ENCODE measurements around the gene RPH3AL.

DNA sequence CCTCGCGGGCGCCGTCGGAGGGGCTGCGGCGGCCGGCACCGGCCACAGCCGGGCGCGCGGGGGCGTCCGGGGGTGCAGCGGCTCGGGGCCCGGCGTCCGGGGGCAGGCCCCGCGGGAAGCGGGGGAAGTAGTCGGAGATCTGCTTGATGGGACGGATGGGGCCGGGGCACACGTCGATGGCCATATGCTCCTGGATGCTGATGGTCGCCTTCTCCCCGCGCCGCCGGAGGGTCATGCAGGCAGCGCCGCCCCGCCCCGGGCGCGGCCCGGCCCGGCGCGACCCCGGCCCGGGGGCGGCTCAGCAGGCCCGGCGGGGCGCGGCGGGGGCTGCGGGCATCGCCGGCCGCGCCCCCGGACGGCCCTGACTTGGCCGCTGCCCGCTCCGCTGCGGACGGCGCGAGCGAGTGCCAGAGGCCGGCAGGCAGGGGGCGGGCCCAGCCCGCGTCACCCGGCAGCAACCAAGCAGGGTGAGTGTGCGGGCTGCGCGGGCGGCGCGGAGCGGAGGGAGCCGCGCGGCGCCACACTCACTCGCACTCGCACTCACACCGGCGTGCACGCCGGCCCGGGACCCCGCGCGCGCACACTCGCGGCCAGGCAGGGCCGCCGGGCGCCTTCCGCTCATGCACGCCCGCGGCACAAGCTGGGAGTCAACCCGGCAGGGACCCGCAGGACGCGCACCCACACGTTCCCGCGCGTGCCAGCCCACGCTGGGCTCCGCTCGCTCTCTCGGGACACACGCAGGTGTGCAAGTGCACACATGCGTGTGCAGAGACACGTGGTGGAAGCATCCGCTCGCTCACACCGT lies 171.2 kb downstream of the RPH3AL start, which contains the start of gene DOC2B:
- TF ChIP-seq POLR2A (IDR thresholded peaks at IDR 0.05; ENCODE audit: low read depth, low read length) (no peak), POLR2AphosphoS5 (IDR thresholded peaks at IDR 0.05; ENCODE audit: low read depth, low read length) (no peak), TAF1 (IDR thresholded peaks at IDR 0.05; ENCODE audit: borderline replicate concordance, low read depth, low read length) (no peak)

Data from GM12892 (cell line).